PC-3 (cell line): ENCODE measurements around the gene ROCK2. TPM values are rescaled to one million over a fixed set of nuclear protein-coding genes. Genes with fewer than 3 reads are reported as not detected.

ENCODE experiments used
- ATAC-seq: fragments of 200-7000 bp; cut with Tn5 transposase; 2 replicates; pipeline ENCODE4 v1.9.1; 2020; ENCODE audit warnings: mild to moderate bottlenecking, moderate library complexity
- BruUV-seq: library from RNA; stranded (reverse); fragments of 400-500 nt; replicated peaks from 2 replicates; lab custom pipeline; 2021; lab: Mats Ljungman, UMichigan
- CTCF ChIA-PET: fragments of 300-600 bp; sonication (Branson Sonifier 250); formaldehyde crosslinking; loops from one replicate; lab custom pipeline; 2022; ENCODE audit warnings: antibody characterized with exemption; lab: Charles Lee
- POLR2A ChIA-PET: fragments of 300-600 bp; sonication (Branson Sonifier 250); formaldehyde crosslinking; loops from one replicate; lab custom pipeline; 2022; ENCODE audit warnings: antibody characterized with exemption; ENCODE audit not compliant: unreplicated experiment; lab: Charles Lee
- DNase-seq: peaks from one replicate; pipeline ENCODE4 v3.0.0-alpha.2; 2015
- H2AFZ ChIP-seq: fragments of 300-600 bp; sonication (generic); 2 replicates; pipeline ENCODE4 v1.6.0; 2016; ENCODE audit warnings: antibody characterized with exemption, low read length
- H3F3A ChIP-seq: fragments of 300-600 bp; sonication (generic); one replicate; pipeline ENCODE4 v1.6.0; 2017; ENCODE audit warnings: antibody characterized with exemption, low read length, control low read depth, mild to moderate bottlenecking; ENCODE audit not compliant: unreplicated experiment
- H3K27ac ChIP-seq: fragments of 300-600 bp; sonication (generic); 2 replicates; pipeline ENCODE4 v1.5.1; 2016; ENCODE audit warnings: mild to moderate bottlenecking, low read length
- H3K27me3 ChIP-seq: fragments of 300-600 bp; sonication (generic); 2 replicates; pipeline ENCODE4 v1.6.1; 2016; ENCODE audit warnings: low read length, mixed read lengths
- H3K36me3 ChIP-seq: fragments of 300-600 bp; sonication (generic); 2 replicates; pipeline ENCODE4 v1.6.1; 2016; ENCODE audit warnings: low read depth, mixed run types, low read length, mixed read lengths
- H3K4me1 ChIP-seq: fragments of 300-600 bp; sonication (generic); 2 replicates; pipeline ENCODE4 v1.5.1; 2016; ENCODE audit warnings: low read length; ENCODE audit not compliant: insufficient read depth
- H3K4me2 ChIP-seq: fragments of 300-600 bp; sonication (generic); 2 replicates; pipeline ENCODE4 v1.6.0; 2016; ENCODE audit warnings: low read length
- H3K4me3 ChIP-seq: fragments of 300-600 bp; sonication (generic); 2 replicates; pipeline ENCODE4 v1.5.1; 2016; ENCODE audit warnings: mild to moderate bottlenecking, low read length, mixed read lengths
- H3K79me2 ChIP-seq: fragments of 300-600 bp; sonication (generic); 2 replicates; pipeline ENCODE4 v1.6.1; 2017; ENCODE audit warnings: low read length, mixed read lengths
- H3K9ac ChIP-seq: fragments of 300-600 bp; sonication (generic); 2 replicates; pipeline ENCODE4 v1.6.0; 2016; ENCODE audit warnings: mild to moderate bottlenecking, low read length
- H3K9me2 ChIP-seq: fragments of 300-600 bp; sonication (generic); replicated peaks from 2 replicates; pipeline ENCODE4 v1.6.1; 2016; ENCODE audit warnings: mixed run types, low read length, mixed read lengths
- H3K9me3 ChIP-seq: fragments of 300-600 bp; sonication (generic); 2 replicates; pipeline ENCODE4 v1.6.1; 2016; ENCODE audit warnings: low read length, mixed read lengths
- H4K20me1 ChIP-seq: fragments of 300-600 bp; sonication (generic); 2 replicates; pipeline ENCODE4 v1.6.1; 2016; ENCODE audit warnings: low read length, mixed read lengths
- EZH2 ChIP-seq: fragments of 300-600 bp; sonication (generic); IDR thresholded peaks from one replicate; pipeline ENCODE4 v1.6.1; 2017; ENCODE audit warnings: antibody characterized with exemption, mild to moderate bottlenecking, low read length; ENCODE audit not compliant: unreplicated experiment
- EZH2phosphoT487 ChIP-seq: fragments of 300-600 bp; sonication (generic); IDR thresholded peaks from 2 replicates; pipeline ENCODE4 v1.6.1; 2018; ENCODE audit warnings: mild to moderate bottlenecking, antibody characterized with exemption, low read length, borderline replicate concordance
- intact Hi-C: fragments of 100-400 bp; cut with micrococcal nuclease; formaldehyde crosslinking; loops from 2 replicates; pipeline ENCODE4 v1.9.0; 2023
- total RNA-seq: library from RNA; depleted of rRNA; stranded (reverse); fragments of >200 nt; gene quantifications from 2 replicates; pipeline ENCODE4 v1.2.3, GENCODE V29; 2014
- TF ChIP-seq, protein P1 (sequence below): fragments of 300-600 bp; sonication (generic); conservative IDR thresholded peaks from 2 replicates; pipeline ENCODE4 v1.5.1; 2017; ENCODE audit warnings: antibody characterized with exemption, low read depth, mild to moderate bottlenecking, low read length

The ROCK2 gene
- total RNA-seq, 1 experiment from 2014 or later, result 35.3 TPM

DNA sequence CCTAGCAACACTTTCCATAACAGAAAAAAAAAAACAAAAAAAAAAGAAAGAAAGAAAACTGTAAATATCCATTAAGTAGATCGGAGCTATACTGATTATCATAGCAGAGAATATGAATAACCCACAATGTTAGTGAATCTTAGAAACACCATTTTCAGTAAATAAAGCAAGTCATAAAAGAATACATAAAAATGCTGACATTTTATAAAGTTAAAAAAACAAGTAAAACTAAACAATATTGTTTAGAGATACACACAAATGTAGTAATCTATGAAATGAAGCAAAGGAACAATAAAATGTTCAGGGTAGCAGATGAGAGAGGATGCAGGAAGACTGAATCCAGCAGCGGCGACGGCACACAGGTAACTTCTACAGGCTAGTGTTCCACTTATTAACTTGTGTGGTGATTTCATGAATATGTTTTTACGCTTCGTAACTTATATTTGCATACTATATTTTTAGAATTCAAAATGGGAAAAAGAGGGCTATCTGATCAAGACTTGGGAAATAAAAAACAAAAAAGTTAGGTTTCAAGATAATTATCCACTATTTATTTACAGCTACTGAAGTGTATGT lies 4.8 kb downstream of the ROCK2 start:
- intact Hi-C loops, result loop anchor here (10.0 kb wide), 1 partner anchor 185 kb away; the partner anchor contains the start of gene SLC66A3
- H3K4me2 ChIP-seq, result peak overlapping the region; percentile 98

DNA sequence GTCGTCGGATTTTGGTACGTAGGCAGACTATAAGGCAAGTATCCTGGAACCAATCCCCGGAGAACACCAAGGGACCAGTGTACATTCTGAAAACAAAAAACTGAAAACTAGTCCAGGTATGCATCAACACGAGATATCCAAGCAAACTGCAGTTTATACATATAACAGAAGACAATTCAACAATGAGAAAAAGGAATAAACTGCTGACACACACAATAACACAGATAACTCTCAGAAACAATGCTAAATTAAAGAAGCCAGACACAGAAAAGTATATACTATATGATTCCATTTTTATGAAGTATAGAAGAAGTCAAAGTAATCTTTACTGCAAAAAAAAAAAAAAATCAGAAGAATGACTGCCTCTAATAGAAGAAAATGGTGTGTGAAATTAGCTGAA lies 5.9 kb downstream of the ROCK2 start:
- Histone ChIP-seq H3K4me1 (peaks cover 35% of the 10 kb centered on the region), H3K27me3 (no peaks in the 10 kb centered on the region), H3K9me2 (no peaks in the 10 kb centered on the region), H3K4me2 (no peak overlapping the region), H3F3A (no peaks in the 10 kb centered on the region), H3K27ac (no peak overlapping the region), H3K4me3 (no peak overlapping the region), H4K20me1 (peaks cover 72% of the 10 kb centered on the region), H3K9me3 (no peaks in the 10 kb centered on the region), H3K36me3 (no peaks in the 10 kb centered on the region), H3K79me2 (peaks cover 100% of the 10 kb centered on the region), H2AFZ (no peak overlapping the region), H3K9ac (no peak overlapping the region)
- no peak for TF ChIP-seq EZH2phosphoT487
- ChIA-PET CTCF (no interaction called here), POLR2A (no interaction called here)
- no peak for ATAC-seq
- intact Hi-C loops, result no loop called here
- no TSS peak for BruUV-seq
- DNase-seq, result no peak

More for the DNA sequence above, 4.8 kb downstream of the ROCK2 start:
- no TSS peak for BruUV-seq
- Histone ChIP-seq H3K27me3 (no peaks in the 10 kb centered on the region), H3K4me1 (peaks cover 31% of the 10 kb centered on the region), H3K9ac (no peak overlapping the region), H3K4me3 (no peak overlapping the region), H3F3A (no peaks in the 10 kb centered on the region), H3K79me2 (peaks cover 96% of the 10 kb centered on the region), H3K36me3 (no peaks in the 10 kb centered on the region), H2AFZ (no peak overlapping the region), H3K9me2 (no peaks in the 10 kb centered on the region), H3K9me3 (no peaks in the 10 kb centered on the region), H3K27ac (no peak overlapping the region), H4K20me1 (peaks cover 64% of the 10 kb centered on the region)
- TF ChIP-seq, protein P1, sequence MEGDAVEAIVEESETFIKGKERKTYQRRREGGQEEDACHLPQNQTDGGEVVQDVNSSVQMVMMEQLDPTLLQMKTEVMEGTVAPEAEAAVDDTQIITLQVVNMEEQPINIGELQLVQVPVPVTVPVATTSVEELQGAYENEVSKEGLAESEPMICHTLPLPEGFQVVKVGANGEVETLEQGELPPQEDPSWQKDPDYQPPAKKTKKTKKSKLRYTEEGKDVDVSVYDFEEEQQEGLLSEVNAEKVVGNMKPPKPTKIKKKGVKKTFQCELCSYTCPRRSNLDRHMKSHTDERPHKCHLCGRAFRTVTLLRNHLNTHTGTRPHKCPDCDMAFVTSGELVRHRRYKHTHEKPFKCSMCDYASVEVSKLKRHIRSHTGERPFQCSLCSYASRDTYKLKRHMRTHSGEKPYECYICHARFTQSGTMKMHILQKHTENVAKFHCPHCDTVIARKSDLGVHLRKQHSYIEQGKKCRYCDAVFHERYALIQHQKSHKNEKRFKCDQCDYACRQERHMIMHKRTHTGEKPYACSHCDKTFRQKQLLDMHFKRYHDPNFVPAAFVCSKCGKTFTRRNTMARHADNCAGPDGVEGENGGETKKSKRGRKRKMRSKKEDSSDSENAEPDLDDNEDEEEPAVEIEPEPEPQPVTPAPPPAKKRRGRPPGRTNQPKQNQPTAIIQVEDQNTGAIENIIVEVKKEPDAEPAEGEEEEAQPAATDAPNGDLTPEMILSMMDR, result no peak
- TF ChIP-seq EZH2, result no peak
- TF ChIP-seq EZH2phosphoT487, result no peak
- ATAC-seq (no peak), DNase-seq (no peak)
- ChIA-PET POLR2A (interaction anchor here (0.6 kb wide), 1 partner anchor 12 kb away, joined by 10 read pairs; no protein-coding TSS in a partner anchor), CTCF (no interaction called here)

DNA sequence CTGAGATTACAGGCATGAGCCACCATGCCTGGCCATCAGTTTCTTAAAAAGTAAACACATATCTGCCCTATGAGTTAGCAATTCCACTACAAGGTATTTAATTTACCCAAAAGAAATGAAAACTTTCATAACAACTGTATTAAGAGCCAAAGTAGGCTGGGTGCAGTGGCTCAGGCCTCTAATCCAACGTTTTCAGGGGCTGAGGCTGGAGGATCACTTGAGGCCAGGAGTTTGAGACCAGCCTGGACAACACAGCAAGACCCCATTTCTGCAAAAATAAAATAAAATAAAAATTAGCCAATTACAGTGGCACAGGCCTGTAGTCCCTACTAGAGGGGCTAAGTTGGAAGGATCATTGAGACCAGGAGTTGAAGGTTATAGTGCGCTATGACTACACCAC lies 6.5 kb downstream of the ROCK2 start:
- Histone ChIP-seq H3K27me3 (no peaks in the 10 kb centered on the region), H3K4me1 (peaks cover 37% of the 10 kb centered on the region), H3K9me2 (no peaks in the 10 kb centered on the region), H3K9ac (no peak overlapping the region), H3F3A (no peaks in the 10 kb centered on the region), H3K36me3 (no peaks in the 10 kb centered on the region), H3K4me2 (no peak overlapping the region), H3K27ac (no peak overlapping the region), H3K79me2 (peaks cover 100% of the 10 kb centered on the region), H4K20me1 (peaks cover 72% of the 10 kb centered on the region), H3K4me3 (no peak overlapping the region), H2AFZ (no peak overlapping the region), H3K9me3 (no peaks in the 10 kb centered on the region)
- ChIA-PET POLR2A (no interaction called here), CTCF (no interaction called here)
- BruUV-seq, result no TSS peak
- DNase-seq (no peak), ATAC-seq (no peak)
- no peak for TF ChIP-seq EZH2
- TF ChIP-seq EZH2phosphoT487, result no peak
- TF ChIP-seq, protein P1, result no peak
- intact Hi-C loops, result no loop called here
